GM18502 (cell line): ENCODE data around the gene RANBP3.
"Not testable (repeated sequence)": the region's sequence is repeated elsewhere in the genome, so short reads cannot be mapped to it uniquely, and the experiment has no call there.

Source experiments
- ATAC-seq: cut with Tn5 transposase; IDR thresholded peaks from one replicate; pipeline ENCODE4 v1.9.1; 2021; ENCODE audit warnings: mild to moderate bottlenecking; ENCODE audit not compliant: unreplicated experiment, poor library complexity

Gene RANBP3

GRCh38 chr19:5968431-5969373 lies 9.2 kb downstream of the RANBP3 start:
- no peak for ATAC-seq

DNA sequence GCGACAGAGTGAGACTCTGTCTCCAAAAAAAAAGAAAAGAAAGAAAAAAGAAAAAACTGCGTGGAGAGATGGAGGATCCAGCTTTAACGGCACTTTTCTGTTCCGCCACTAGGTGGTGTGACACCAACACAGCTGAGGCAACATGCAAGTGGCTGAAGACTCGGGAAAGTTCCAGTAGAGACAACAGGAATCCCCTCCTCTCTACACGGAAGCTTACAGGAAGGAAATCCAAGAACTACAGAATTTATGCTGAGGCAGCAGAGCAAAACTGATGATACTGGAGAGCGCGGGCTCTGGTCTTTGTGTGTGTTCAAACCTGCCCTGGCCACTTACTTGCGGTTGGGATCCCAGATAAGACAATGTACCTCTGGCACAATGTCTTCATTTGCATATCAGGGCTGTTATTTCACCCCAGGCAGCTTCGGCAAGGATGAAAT lies 9.9 kb downstream of the RANBP3 start:
- no peak for ATAC-seq

DNA sequence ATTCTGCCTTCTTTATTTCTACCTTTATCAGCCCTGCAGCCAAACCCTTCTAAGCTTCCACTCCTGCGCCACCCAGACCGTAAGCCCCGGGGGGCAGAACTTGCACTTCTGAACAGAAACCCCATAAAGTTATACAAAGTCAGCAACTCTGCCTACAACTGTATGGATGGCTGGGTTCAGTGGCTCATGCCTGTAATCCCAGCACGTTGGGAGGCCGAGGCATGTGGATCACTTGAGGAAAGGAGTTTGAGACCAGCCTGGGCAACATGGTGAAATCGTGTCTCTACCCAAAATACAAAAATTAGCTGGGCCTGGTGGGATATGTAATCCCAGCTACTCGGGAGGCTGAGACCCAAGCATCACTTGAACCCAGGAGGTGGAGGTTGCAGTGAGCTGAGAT lies 10.4 kb downstream of the RANBP3 start:
- ATAC-seq: no peak

GRCh38 chr19:5966941-5967340 lies 11.0 kb downstream of the RANBP3 start:
- ATAC-seq: no peak

GRCh38 chr19:5966215-5966614 lies 11.7 kb downstream of the RANBP3 start:
- ATAC-seq: no peak

DNA sequence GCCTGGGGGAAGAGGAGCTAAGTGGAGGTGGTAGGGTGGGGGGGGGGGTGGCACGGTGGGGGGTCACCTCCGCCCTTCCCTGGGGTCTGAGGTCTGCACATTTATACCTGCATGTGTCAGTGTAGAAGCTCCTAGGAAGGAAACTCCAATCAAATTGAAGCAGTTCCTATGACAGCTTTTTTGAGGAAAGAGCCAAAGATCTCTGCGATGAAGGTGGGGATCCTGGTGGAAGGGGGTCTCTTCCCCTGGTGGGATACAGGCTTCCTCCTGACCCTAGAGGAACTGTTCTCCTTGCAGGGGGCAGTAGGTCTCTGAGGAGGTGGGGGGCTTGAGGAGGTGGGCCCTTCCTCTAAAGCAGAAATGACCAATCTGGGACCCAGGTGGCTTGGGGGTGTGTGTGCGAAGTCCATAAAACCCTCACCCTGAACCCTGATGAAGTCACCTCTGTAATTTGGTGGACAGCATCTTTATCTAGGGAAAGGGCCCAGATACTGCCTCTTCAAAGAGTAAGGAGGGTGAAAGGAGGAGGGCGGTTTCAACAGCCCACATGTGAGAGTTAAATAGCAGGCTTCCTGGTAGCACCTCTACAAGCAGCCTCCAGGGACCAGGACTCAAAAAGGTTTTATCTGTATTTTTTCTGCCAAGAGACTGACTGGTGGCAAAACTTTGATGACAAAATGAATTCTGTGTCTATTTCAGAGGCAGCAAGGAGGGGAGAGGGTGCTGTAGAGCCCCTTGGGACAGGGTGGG lies 12.9 kb downstream of the RANBP3 start:
- no peak for ATAC-seq

GRCh38 chr19:5963855-5964254 lies 14.1 kb downstream of the RANBP3 start:
- no peak for ATAC-seq

- not testable (repeated sequence) for ATAC-seq
Observed at GRCh38 chr19:5963259-5963658, 14.7 kb downstream of the RANBP3 start.

DNA sequence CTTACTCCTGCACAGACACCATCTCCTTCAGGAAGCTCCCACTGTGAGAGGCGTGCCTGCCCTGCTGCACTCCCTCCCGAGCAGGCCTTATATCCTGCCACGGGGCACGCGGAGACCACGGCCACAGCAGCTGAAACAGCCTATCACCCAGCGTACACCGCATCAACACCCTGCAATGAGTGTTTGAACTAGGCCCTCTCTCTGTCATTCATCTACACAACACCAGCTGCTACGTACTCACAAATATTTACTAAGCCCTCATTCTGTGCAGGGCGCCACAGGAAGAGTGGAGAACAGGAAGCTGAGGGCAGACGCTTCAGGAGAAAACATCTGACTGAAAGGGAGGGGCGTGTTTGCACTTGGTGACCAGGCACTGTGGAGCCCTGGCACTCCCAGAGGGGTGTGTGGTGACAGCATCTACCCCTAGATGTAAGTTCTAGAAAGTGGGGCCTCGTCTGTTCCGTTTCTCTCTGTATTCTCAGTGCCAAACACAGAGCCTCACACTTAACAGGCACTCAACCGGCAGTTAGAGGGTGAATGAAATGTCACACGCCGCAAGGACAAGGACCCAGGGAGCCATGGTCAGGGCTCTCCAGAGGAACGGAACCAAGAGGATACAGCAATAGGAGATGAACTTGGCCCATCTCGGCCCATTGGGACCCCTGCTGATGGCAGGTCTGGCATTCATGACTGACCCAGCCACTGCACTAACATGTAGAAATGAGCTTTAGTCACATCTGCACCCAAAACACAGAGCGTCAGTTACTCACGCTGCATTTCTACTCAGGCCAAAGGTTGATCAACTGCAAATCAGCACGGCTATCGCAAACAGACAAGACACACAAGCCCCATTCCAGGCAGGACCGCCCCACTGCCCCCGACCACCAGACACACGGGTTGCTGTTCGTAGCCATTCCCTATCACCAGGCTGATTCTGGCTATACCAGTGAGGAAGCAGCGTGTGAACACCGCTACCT lies 15.7 kb downstream of the RANBP3 start:
- no peak for ATAC-seq

DNA sequence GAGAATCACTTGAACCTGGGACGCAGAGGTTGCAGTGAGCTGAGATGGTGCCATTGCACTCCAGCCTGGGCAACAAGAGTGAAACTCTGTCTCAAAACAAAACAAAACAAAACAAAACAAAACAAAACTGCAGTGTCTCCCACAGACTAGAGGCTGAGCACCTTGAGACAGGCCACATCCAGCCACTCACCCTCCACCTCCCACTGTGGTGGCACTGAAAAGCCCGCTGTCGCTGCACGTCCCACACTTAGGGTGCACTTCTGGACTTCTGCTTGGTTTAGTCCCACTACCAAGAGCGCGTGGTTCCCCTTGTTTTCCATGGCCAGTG lies 16.3 kb downstream of the RANBP3 start:
- ATAC-seq: not testable (repeated sequence)

DNA sequence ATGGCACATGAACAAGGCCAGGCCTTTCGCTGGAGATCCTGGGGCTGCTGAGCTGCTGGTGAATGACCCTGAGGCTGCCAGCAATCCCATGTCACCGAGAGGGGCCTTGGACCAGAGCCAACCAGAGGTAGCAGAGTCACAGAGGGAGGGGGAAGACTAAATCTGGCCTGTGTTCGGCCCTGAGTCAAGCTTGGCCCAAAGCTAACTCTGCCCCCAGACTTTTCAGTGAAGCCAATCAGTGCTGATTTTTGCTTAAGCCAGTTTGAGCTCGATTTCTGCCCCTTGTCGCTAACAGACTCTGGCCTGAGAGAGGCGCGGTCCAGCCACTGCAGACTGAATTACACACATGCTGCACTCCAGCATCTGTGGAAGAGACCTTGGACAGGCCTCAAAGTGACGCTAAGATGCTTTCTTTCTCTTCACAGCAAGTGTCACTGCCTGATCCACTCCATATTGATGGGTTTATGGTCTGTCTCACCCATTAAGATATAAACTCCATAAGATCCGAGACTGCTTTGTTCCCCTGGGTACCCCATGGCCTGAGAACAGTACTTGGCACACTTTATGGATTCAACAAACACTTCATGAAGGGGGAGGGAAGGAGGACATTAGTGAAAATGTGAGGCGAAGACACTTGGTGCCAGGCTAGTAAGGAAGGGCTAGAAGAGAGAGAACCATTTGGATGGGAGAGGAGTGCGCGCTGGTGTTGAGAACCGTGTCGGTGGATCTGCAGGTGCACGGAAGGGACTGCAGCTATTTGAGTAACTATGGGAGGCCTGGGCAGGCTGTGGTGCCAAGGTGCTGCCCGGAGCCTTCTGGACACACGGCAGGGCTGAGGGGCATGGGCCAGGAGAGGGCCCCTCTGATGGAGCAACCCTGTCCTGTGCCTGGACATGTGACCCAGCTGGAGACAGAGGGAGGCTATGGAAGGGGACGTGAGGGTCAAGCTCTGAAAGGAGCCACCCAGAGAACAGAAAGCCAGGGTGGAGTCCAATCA lies 17.6 kb downstream of the RANBP3 start:
- ATAC-seq: no peak

- ATAC-seq: no peak
Observed at GRCh38 chr19:5959260-5960004, 18.5 kb downstream of the RANBP3 start.

DNA sequence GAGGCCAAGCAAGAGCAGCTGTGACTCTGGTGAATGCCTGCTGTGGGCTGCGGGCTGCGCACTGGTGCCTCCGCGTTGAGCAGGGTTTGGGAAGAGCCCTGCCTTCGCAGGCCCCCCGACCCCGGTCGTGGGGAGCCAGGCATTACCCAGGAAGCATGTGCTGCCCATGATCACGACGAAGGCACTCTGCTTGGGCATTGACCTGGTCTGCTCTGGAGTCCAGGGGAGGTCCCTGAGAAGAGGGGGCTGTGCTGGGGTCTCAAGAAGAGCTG lies 19.2 kb downstream of the RANBP3 start:
- ATAC-seq: no peak

- ATAC-seq: no peak
Observed at GRCh38 chr19:5958074-5958850, 19.7 kb downstream of the RANBP3 start.

GRCh38 chr19:5957170-5957569 lies 20.8 kb downstream of the RANBP3 start:
- no peak for ATAC-seq

GRCh38 chr19:5956728-5957127 lies 21.2 kb downstream of the RANBP3 start:
- no peak for ATAC-seq

DNA sequence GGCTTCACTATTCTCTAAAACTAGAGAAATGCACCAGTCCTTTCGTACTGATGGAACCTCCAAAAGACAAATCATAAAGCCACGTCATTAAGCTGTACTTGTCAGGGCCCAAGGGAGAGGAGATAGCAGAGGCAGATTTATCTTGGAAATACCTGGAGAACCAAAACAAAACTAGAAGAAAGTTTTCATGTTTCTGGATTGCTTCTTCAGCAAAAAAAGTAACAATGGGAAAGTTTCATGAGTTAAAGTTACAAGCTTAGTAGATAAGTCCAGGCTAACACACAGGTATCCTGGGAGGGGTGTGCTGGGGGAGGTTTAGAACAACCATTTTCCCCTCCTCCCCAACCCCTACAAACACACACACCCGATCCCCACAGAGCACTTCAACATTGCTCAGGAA lies 21.6 kb downstream of the RANBP3 start:
- no peak for ATAC-seq

GRCh38 chr19:5955636-5955935 lies 22.4 kb downstream of the RANBP3 start:
- ATAC-seq: no peak
